SK-N-SH (cell line): ENCODE measurements around the gene PCDHGC4.

ENCODE experiments used
- CTCF ChIP-seq: fragments of 200-600 bp; sonication (generic); IDR thresholded peaks from 2 replicates; pipeline ENCODE4 v1.6.1; 2017; ENCODE audit warnings: antibody characterized with exemption, mild to moderate bottlenecking, moderate library complexity
- EZH2phosphoT487 ChIP-seq: fragments of 200-600 bp; sonication (generic); IDR thresholded peaks from 2 replicates; pipeline ENCODE4 v1.6.1; 2017; ENCODE audit warnings: low read depth, mixed run types, mild to moderate bottlenecking, antibody characterized with exemption, moderate library complexity, borderline replicate concordance
- TAF1 ChIP-seq: IDR thresholded peaks from 2 replicates; pipeline ENCODE4 v1.6.1; 2012; ENCODE audit warnings: low read depth, mild to moderate bottlenecking, low read length, moderate library complexity, borderline replicate concordance
- TEAD4 ChIP-seq: IDR thresholded peaks from 2 replicates; pipeline ENCODE4 v1.4.0; 2012; ENCODE audit warnings: mild to moderate bottlenecking, borderline replicate concordance; ENCODE audit not compliant: insufficient read depth
- TF ChIP-seq, protein P1 (sequence below): IDR thresholded peaks from 2 replicates; pipeline ENCODE4 v1.6.1; 2012; ENCODE audit warnings: mild to moderate bottlenecking, low read depth, low read length, moderate library complexity

GRCh38 chr5:141477815-141478214, 7.0 kb upstream of the PCDHGC4 start:
- TF ChIP-seq CTCF: no peak
- no peak for TF ChIP-seq TEAD4
- TF ChIP-seq EZH2phosphoT487: no peak
- no peak for TF ChIP-seq TAF1
- TF ChIP-seq, protein P1, sequence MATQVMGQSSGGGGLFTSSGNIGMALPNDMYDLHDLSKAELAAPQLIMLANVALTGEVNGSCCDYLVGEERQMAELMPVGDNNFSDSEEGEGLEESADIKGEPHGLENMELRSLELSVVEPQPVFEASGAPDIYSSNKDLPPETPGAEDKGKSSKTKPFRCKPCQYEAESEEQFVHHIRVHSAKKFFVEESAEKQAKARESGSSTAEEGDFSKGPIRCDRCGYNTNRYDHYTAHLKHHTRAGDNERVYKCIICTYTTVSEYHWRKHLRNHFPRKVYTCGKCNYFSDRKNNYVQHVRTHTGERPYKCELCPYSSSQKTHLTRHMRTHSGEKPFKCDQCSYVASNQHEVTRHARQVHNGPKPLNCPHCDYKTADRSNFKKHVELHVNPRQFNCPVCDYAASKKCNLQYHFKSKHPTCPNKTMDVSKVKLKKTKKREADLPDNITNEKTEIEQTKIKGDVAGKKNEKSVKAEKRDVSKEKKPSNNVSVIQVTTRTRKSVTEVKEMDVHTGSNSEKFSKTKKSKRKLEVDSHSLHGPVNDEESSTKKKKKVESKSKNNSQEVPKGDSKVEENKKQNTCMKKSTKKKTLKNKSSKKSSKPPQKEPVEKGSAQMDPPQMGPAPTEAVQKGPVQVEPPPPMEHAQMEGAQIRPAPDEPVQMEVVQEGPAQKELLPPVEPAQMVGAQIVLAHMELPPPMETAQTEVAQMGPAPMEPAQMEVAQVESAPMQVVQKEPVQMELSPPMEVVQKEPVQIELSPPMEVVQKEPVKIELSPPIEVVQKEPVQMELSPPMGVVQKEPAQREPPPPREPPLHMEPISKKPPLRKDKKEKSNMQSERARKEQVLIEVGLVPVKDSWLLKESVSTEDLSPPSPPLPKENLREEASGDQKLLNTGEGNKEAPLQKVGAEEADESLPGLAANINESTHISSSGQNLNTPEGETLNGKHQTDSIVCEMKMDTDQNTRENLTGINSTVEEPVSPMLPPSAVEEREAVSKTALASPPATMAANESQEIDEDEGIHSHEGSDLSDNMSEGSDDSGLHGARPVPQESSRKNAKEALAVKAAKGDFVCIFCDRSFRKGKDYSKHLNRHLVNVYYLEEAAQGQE: no peak
